ENCODE results near the gene ZFC3H1. TPM values are rescaled to one million over a fixed set of nuclear protein-coding genes. Genes with fewer than 3 reads are reported as not detected.

Gene ZFC3H1
- total RNA-seq, 1 experiment from 2014 or later: 53.4 TPM

- no peaks in the 10 kb centered on the region for H3K9me3 ChIP-seq (ENCODE audit: insufficient read depth, low read depth)
- no peak for TF ChIP-seq CTCF (conservative IDR thresholded peaks at IDR 0.05)
- TF ChIP-seq EZH2 (IDR thresholded peaks at IDR 0.05; ENCODE audit: low read depth): no peak
- intact Hi-C loops (cut with micrococcal nuclease; ENCODE audit: unreplicated experiment): no loop called here
- no TSS peak for BruUV-seq (replicated peaks)
- H3K4me1 ChIP-seq (replicated peaks; ENCODE audit: insufficient read depth): no peaks in the 10 kb centered on the region
- H3F3A ChIP-seq (ENCODE audit: insufficient read depth, low read depth): no peaks in the 10 kb centered on the region
- H3K4me3 ChIP-seq: no peak overlapping the region
- ChIA-PET CTCF (no interaction called here), POLR2A (ENCODE audit: unreplicated experiment) (no interaction called here)
- H3K9me2 ChIP-seq (ENCODE audit: insufficient read depth): no peaks in the 10 kb centered on the region
- H3K27ac ChIP-seq: no peak overlapping the region
- H3K79me2 ChIP-seq (ENCODE audit: low read depth): no peaks in the 10 kb centered on the region
- H3K27me3 ChIP-seq (ENCODE audit: insufficient read depth, low read depth): no peaks in the 10 kb centered on the region
- no peak for DNase-seq
- peaks cover 11% of the 10 kb centered on the region; the same call in 1 of the 2 replicates for H4K20me1 ChIP-seq (ENCODE audit: insufficient read depth)
- no peak overlapping the region for H2AFZ ChIP-seq
- peaks cover 68% of the 10 kb centered on the region for H3K36me3 ChIP-seq (ENCODE audit: low read depth)
- no peak overlapping the region for H3K4me2 ChIP-seq
These were observed 37.5 kb downstream of the ZFC3H1 start for GRCh38 chr12:71626098-71626497.

- intact Hi-C loops (cut with micrococcal nuclease; ENCODE audit: unreplicated experiment): no loop called here
- H3K4me1 ChIP-seq (replicated peaks; ENCODE audit: insufficient read depth): no peaks in the 10 kb centered on the region
- H3K4me2 ChIP-seq: no peak overlapping the region
- DNase-seq: no peak
- no peak overlapping the region for H2AFZ ChIP-seq
- H4K20me1 ChIP-seq (ENCODE audit: insufficient read depth): peaks cover 11% of the 10 kb centered on the region; the same call in 1 of the 2 replicates
- H3K27me3 ChIP-seq (ENCODE audit: insufficient read depth, low read depth): no peaks in the 10 kb centered on the region
- no peak overlapping the region for H3K27ac ChIP-seq
- ChIA-PET POLR2A (ENCODE audit: unreplicated experiment) (no interaction called here), CTCF (no interaction called here)
- no peaks in the 10 kb centered on the region for H3K9me3 ChIP-seq (ENCODE audit: insufficient read depth, low read depth)
- H3K36me3 ChIP-seq (ENCODE audit: low read depth): peaks cover 63% of the 10 kb centered on the region
- H3K79me2 ChIP-seq (ENCODE audit: low read depth): no peaks in the 10 kb centered on the region
- BruUV-seq (replicated peaks): no TSS peak
- H3K4me3 ChIP-seq: no peak overlapping the region
- TF ChIP-seq CTCF (conservative IDR thresholded peaks at IDR 0.05) (no peak), EZH2 (IDR thresholded peaks at IDR 0.05; ENCODE audit: low read depth) (no peak)
- H3K9me2 ChIP-seq (ENCODE audit: insufficient read depth): no peaks in the 10 kb centered on the region
- H3F3A ChIP-seq (ENCODE audit: insufficient read depth, low read depth): 0 out of 2 replicates have a peak, but pooled peaks cover 3% of the 10 kb centered on the region
These were observed 38.2 kb downstream of the ZFC3H1 start for GRCh38 chr12:71625476-71625875.

- TF ChIP-seq CTCF (conservative IDR thresholded peaks at IDR 0.05): no peak
- TF ChIP-seq EZH2 (IDR thresholded peaks at IDR 0.05; ENCODE audit: low read depth): no peak
- intact Hi-C loops (cut with micrococcal nuclease; ENCODE audit: unreplicated experiment): no loop called here
- CTCF ChIA-PET: no interaction called here
These were observed 41.7 kb downstream of the ZFC3H1 start for GRCh38 chr12:71621938-71622337.

More at GRCh38 chr12:71621938-71622337, 41.7 kb downstream of the ZFC3H1 start:
- Histone ChIP-seq H3F3A (ENCODE audit: insufficient read depth, low read depth) (0 out of 2 replicates have a peak, but pooled peaks cover 3% of the 10 kb centered on the region), H2AFZ (no peak overlapping the region), H3K9me3 (ENCODE audit: insufficient read depth, low read depth) (no peaks in the 10 kb centered on the region), H3K4me1 (replicated peaks; ENCODE audit: insufficient read depth) (no peaks in the 10 kb centered on the region), H3K4me3 (no peak overlapping the region), H3K27me3 (ENCODE audit: insufficient read depth, low read depth) (no peaks in the 10 kb centered on the region), H3K36me3 (ENCODE audit: low read depth) (peaks cover 53% of the 10 kb centered on the region), H4K20me1 (ENCODE audit: insufficient read depth) (peaks cover 16% of the 10 kb centered on the region), H3K9me2 (ENCODE audit: insufficient read depth) (no peaks in the 10 kb centered on the region), H3K27ac (no peak overlapping the region), H3K79me2 (ENCODE audit: low read depth) (no peaks in the 10 kb centered on the region), H3K4me2 (no peak overlapping the region)
- POLR2A ChIA-PET (ENCODE audit: unreplicated experiment): interaction anchor here (0.6 kb wide), 1 partner anchor 15 kb away, joined by 7 read pairs; no protein-coding TSS in a partner anchor
- no peak for DNase-seq
- BruUV-seq (replicated peaks): no TSS peak
